GM21526 (cell line): ENCODE data around the gene CTSS.
A peak's percentile ranks its signal among the peaks of the same experiment; 100 is the strongest.
"Not testable (repeated sequence)": the region's sequence is repeated elsewhere in the genome, so short reads cannot be mapped to it uniquely, and the experiment has no call there.

Experiments
- ATAC-seq: cut with Tn5 transposase; IDR thresholded peaks from one replicate; pipeline ENCODE4 v1.9.1; 2021; ENCODE audit warnings: moderate library complexity; ENCODE audit not compliant: unreplicated experiment, low FRiP score

Gene CTSS

DNA sequence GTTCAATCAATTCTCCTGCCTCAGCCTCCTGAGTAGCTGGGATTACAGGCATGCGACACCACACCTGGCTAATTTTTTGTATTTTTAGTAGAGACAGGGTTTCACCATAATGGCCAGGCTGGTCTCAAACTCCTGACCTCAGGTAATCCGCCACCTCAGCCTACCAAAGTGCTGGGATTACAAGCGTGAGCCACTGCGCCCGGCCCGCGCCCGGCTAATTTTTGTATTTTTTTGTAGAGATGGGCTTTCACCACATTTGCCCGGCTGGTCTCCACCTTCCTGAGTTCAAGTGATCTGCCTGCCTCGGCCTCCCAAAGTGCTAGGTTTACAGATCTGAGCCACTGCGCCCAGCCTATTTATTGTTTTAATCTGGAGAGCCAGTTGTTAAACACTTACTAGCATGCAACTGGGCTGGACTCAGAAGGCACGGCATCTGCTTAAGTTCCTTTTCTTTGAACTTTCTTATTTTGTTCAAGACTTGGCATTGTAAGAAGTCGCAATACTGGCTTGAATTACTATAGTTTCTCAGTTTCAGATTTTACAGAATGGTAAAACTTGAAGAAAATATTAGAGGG, 10.4 kb upstream of the CTSS start:
- ATAC-seq = not testable (repeated sequence)

DNA sequence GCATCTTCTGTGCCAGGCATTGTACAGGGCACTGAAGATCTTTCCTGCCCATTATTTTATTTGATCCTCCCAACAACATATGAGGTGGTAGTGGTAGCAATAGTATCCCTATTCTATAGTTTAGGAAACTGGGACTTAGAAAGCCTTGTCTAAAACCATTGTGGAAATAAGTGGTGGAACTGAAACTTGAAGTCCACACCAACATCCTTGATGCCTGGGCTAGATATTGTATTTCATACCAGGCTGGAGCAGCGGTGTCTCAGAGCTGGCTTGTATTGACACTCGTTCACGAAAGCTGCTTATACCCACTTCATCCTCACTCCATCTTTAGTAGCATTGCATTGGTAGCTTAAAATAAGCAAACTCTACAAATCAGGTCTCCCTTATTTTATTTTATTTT, 9.7 kb upstream of the CTSS start:
- ATAC-seq = no peak

DNA sequence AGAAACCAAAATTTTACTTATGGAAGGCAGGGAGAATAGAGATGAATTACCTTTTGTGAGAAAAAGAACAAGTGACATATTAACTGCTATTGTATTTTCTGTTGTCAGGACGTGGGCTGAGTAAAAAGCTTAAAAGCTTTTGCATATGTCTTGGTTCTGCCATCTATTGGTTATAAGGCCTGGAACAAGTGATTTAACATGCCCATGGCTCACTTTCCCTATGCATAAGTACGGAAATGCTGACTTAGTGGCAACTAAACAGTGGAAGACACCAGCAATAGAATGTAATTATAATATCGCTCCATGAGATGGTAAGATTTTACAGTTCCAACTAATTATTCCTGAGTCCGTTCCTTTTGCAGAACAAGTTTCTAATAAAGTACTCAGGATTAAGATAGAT, 6.7 kb upstream of the CTSS start:
- no peak for ATAC-seq

DNA sequence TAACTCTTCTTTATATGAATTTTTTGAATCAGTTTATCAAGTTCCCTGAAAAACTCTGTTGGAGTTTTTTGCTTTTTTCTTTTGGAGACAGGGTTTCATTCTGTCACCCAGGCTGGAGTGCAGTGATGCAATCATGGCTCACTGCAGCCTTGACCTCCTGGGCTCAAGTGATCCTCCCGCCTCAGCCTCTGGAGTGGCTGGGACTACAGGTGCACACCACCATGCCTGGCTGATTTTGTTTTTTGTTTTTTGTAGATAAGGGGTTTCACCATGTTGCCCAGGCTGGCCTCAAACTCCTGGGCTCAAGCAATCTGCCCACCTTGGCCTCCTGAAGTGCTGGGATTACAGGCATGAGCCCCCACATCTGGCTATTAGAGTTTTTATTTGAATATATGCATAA, 2.1 kb upstream of the CTSS start:
- ATAC-seq = not testable (repeated sequence)

DNA sequence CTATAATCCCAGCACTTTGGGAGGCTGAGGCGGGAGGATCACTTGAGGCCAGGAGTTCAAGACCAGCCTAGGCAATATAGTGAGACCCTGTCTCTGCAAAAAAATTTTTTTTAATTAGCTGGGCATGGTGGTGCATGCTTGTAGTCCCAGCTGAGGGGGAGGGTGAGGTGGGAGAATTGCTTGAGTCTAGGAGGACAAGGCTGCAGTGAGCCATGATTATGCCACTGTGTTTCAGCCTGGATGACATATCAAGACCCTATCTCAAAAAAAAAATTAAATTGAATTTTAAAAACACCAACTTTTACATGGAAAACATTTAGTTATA, 361 bp upstream of the CTSS start:
- peak; percentile 9 for ATAC-seq

DNA sequence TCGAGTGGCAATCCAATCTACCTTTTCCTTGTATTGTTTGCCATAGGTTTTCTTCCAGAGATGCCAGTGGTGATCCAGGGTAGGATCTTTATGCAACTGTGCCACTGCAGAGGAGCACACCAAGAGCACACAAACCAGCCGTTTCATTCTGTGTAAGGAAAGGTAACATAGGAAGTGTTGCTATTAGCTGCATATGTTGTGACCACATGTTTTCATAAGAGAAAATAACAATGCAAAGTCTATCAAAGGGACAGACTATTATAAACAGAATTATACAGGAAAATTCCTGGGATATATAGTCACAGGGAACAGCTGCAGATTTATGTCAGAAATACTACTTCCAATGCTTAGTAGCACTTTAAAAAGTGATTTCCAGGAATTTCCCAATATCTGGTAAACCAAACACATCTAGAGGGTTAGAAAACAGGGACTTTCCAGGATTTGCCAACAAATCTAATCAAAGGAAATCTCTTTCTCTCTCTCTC, 919 bp downstream of the CTSS start:
- ATAC-seq = no peak

DNA sequence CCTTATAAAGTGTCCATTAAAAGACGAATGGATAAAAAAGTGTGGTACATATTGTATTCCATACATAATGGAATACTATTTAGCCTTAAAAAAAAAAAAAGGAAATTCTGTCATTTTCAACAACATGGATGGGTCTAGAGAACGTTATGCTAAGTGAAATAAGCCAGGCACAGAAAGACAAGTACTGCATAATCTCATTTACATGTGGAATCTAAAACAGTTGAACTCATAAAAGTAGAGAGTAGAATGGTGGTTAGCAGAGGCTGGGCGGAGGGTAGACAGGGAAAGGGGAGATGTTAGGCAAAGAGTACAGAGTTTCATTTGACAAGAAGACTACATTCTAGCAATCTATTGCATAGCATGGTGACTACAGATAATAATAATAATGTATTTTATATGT, 2.6 kb downstream of the CTSS start:
- ATAC-seq = no peak

DNA sequence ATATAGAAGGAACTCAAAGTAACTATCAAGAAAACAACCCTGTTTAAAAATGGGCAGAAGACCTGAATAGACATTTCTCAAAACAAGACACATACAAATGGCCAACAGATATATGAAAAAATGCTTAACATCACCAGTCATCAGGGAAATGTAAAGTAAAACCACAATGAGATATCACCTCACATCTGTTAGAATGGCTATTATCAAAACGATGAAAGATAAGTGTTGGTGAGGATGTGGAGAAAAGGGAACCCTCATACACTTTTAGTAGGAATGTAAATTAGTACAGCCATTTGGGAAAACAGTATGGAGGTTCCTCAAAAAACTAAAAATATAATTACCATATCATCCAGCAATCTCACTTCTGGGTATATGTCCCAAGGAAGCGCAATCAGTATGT, 3.0 kb downstream of the CTSS start:
- no peak for ATAC-seq

DNA sequence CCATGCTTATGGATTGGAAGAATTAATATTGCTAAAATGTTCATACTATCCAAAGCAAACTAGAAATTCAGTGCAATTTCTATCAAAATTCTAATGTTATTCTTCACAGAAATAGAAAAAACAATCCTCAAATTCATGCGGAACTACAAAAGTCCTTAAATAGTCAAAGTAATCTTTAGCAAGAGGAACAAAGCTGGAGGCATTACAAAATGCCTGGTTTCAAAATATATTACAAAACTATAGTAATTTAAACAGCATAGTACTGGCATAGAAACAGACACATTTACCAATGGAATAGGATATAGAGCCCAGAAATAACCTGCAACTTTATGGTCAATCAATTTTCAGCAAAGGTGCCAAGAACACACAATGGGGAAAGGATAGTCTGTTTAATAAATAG, 3.8 kb downstream of the CTSS start:
- no peak for ATAC-seq

DNA sequence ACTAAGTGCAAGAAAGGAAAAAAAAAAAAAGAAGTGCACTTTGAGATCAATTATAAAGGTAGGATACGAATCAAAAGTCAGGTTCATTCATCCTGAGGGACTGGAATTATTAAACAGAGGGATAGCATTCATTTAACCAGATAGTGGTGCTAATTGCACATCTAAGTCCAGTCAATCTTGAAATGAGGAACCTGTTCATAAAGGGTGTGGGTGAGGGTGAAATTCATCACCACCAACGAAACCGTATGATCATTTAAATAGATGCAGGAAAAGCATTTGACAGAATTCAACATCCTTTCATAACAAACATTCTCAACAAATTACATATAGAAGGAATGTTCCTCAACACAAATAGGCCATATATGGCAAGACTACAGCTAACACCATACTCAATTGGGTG, 5.6 kb downstream of the CTSS start:
- no peak for ATAC-seq

DNA sequence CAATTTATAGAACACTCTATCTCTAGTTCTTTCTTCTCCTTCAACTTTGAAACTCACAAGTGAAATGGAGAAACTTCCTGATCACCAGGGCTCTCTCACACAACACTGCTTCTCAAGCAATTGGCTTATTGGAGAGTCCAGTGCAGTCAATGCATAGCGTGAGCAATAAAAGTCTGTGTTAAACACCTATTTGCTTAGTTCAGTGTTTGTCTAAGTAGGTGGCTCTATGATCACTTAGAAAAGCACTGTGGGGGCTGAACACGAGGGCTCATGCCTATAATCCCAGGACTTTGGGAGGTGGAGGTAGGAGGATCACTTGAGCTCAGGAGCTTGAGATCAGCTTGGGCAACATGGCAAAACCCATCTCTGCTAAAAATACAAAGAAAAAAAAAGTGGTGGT, 12.2 kb downstream of the CTSS start:
- no peak for ATAC-seq

DNA sequence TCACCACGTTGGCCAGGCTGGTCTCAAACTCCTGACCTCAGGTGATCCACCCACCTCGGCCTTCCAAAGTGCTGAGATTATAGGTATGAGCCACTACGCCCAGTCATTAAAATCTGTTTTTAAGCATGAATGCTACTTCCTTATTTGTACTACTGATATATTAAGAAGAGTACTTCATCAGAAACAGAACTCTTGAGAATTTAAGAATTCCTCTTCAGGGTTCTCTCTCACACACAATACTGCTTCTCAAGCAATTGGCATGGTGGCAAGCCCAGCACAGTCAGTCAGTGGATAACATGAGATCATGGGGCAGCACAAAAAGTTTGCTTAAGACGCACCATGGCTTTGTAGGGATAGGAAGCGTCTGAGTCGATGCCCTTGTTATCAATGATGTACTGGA, 14.1 kb downstream of the CTSS start:
- ATAC-seq = no peak

DNA sequence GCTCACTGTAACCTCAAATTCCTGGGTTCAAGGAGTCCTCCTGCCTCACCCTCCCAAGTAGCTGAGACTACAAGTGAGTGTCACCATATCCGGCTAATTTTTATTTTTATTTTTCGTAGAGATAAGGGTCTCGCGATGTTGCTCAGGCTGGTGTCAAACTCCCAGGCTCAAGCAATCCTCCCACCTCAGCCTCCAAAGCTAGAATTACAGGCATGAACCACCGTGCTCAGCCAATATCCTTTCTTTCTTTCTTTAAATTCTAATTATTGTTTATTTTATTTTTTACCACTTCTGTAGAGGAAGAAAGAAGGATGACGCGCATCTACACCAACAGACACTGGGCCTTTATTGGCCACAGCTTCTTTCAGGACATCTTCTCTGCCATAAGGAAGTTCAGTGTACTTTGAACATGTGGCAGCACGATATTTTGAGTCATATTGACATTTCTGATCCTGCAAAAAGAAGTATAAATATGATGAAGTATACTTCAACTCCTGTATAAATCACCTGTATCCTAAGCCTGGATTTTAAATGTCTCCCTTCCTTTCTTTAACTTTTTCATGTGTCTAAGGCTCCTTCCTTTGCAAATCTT, 15.8 kb downstream of the CTSS start:
- no peak for ATAC-seq

DNA sequence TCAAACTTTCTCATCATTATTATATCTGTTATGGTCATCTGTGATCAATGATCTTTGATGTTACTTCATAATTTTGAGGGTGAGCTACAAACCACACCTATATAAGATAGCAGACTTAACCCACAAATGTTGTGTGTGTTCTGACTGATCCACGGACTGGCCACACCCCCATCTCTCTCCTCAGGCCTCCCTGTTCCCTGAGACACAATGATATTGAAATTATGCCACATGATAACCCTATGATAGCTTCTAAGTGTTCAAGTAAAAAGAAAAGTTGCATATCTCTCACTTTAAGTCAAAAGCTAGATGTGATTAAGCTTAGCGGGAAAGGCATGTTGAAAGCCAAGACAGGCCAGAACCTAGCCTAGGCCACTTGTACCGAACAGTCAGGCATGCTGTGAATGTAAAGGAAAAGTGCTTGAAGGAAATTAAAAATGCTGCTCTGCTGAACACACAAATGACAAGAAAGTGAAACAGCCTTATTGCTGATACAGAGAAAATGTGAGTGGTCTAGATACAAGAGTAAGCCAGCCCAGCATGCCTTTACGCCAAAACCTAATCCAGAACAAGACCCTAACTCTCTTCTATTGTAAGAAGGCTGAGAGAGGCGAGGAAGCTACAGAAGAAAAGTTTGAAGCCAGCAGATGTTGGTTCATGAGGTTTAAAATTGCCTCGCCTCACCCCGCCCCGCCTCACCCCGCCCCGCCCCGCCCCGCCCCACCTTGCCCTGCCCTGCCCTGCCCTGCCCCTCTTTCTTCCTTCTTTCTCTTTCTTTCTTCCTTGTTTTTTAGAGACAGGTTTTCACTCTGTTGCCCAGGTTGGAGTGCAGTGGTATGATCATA, 16.5 kb downstream of the CTSS start:
- ATAC-seq = no peak

DNA sequence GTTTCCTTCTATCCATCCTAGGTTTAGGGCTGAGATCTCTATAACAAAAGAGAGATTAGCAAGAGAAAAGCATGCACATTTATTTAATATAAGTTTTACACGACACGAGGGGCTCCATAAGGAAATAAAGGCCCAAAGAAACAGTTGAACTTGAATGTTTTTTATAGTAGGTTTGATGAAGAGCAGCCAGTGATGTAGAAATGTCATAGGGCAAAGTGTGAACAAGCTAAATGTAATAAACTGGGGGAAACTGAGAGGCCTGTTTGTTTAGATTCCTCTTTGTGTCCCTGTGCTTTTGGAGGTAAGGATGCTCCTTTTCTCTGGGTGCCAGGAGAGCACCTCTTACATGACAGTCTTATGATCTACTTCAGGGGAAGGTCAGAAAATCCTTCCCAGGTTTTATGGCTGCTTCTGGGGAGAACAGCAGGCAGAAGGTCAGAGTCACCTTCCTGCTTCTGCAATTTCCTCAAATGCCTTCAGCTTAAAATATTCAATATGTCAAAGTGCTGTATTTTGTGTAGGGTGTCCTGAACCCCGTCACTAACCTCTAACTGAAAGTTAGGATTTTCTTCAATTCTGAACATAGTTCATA, 35.4 kb downstream of the CTSS start:
- no peak for ATAC-seq

DNA sequence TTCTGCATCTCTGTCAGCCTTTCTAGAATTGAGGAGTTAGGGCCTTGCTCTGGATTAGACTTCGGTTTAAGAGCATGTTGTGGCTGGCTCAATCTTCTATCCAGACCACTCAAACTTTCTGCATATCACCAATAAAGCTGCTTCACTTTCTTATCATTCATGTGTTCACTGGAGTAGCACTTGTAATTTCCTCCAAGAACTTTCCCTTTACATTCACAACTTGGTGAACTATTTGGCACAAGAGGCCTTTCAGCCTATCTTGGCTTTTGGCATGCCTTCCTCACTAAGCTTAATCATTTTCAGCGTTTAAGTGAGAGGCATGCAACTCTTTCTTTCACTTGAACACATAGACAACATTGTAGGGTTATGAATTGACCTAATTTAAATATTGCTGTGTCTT, 41.2 kb downstream of the CTSS start:
- no peak for ATAC-seq

DNA sequence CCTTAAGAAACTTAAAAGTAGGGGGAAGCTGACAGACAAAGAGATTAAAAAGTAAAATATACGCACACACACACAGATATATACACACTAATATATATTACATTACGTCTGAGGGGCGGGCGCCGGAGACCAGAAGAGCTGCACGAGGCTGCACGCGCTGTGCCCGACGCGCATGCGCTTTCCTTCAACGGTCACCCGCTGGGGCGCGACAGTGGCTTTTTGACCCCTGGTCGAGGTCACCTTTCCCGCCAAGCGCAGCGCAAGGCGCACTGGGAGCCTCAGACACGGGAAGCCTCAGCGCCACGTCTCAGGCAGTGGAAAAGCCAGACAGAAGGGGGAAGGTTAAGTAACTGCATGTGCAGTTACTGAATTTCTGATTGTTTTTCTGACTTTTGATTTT, 44.9 kb downstream of the CTSS start, which contains the start of gene HORMAD1:
HORMAD1 (minus strand) TSS at position 193 of the 400 bp plus-strand sequence. CDS start 1,390 bp downstream, outside the sequence.
- ATAC-seq = no peak

DNA sequence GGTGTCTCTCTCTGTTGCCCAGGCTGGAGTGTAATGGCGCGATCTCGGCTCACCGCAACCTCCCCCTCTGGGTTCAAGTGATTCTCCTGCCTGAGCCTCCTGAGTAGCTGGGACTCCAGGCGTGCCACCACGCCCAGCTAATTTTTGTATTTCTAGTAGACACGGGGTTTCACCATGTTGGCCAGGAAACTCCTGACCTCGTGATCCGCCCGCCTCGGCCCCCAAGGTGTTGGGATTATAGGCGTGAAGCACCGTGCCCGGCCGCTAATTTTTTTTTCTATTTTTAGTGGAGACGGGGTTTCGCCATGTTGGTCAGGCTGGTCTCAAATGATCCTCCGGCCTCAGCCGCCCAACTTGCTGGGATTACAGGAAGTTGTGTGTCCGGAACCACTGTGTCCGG, 45.5 kb downstream of the CTSS start:
- ATAC-seq = no peak

DNA sequence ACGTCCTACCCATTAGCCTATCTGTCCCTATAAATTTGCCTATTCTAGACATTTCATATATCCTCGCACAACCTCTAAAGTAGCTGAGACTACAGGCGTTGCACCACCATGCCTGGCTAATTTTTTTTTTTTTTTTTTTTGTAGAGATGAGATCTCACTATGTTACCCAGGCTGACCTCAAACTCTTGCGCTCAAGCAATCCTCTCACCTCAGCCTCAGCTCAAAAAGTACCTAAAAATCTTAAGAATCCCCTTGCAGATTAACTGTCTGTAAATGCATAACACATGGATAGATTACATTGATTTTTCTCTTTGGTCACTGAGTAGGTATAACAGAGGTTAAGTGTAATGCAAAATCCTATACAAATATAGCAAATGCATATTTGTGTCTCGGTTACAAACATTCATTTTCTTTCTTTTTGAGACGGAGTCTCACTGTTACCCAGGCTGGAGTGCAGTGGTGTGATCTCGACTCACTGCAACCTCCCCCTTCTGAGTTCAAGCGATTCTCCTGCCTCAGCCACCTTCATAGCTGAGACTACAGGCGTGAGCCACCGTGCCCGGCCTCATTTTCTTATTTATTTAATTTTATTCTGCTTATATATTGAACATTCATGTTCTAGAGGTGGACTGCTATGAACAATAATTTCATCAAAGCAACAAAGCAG, 47.2 kb downstream of the CTSS start:
- no peak for ATAC-seq

DNA sequence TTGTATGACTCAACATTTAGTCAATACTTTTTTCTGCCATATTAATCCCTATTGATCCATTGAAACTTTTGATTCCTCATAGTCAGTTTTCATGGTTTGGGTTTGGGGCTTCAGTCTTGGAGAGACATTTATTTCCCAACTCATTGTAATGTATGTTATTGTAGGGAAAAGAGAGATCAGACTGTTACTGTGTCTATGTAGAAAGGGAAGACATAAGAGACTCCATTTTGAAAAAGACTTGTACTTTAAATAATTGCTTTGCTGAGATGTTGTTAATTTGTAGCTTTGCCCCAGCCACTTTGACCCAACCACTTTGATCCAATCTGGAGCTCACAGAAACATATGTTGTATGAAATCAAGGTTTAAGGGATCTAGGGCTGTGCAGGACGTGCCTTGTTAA, 56.5 kb downstream of the CTSS start:
- not testable (repeated sequence) for ATAC-seq

DNA sequence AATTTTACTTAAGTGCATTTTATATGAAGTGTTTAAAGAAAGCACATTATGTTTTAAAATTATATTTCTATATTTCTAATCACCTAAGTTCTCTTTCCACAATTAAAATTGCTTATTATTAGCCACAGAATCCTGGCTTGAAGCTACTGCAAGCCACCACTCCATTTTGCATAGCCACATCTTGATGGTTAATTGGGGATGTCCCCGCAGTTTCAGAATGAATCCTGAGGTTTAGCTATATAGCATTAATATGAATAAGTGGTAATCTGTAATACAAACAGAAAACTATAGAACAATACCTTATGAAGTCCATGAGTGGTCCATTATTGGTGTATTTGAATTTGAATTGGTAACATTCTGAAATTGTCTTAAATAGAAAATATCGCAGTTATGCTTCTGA, 57.0 kb downstream of the CTSS start:
- no peak for ATAC-seq
